Left lung (tissue), 10 donors: ENCODE measurements around the gene GGT6. TPM values are rescaled to one million over a fixed set of nuclear protein-coding genes. Genes with fewer than 3 reads are reported as not detected.
A peak's percentile ranks its signal among the peaks of the same experiment; 100 is the strongest.

Experiments used
- ATAC-seq: fragments of 200-7000 bp; cut with Tn5 transposase; one replicate; pipeline ENCODE4 v1.9.1; 2020; ENCODE audit warnings: moderate library complexity
- DNase-seq, 4 donors: peaks; one replicate each; pipeline ENCODE4 v3.0.0-alpha.2; 2013 to 2020
- H3K27ac ChIP-seq, 2 donors: fragments of 200-600 bp; sonication (generic) in 1 of 2; one replicate each; pipeline versions ENCODE4 v1.5.0 to v1.8.0; 2020 to 2021
- H3K27me3 ChIP-seq, 2 donors: fragments of 200-600 bp; sonication (generic) in 1 of 2; one replicate each; pipeline versions ENCODE4 v1.5.0 to v1.8.0; 2020 to 2021
- H3K36me3 ChIP-seq, 2 donors: fragments of 200-600 bp; sonication (generic) in 1 of 2; one replicate each; pipeline versions ENCODE4 v1.5.0 to v1.8.0; 2020 to 2021
- H3K4me1 ChIP-seq, 2 donors: fragments of 200-600 bp; one replicate each; pipeline ENCODE4 v1.8.0; 2021
- H3K4me3 ChIP-seq, 2 donors: fragments of 200-600 bp; sonication (generic) in 1 of 2; one replicate each; pipeline versions ENCODE4 v1.5.0 to v1.8.0; 2020 to 2021; ENCODE audit warnings: mild to moderate bottlenecking in 1 of 2
- H3K9me3 ChIP-seq, 2 donors: fragments of 200-600 bp; sonication (generic) in 1 of 2; one replicate each; pipeline versions ENCODE4 v1.5.0 to v1.8.0; 2020 to 2021
- intact Hi-C, 2 donors: fragments of 100-400 bp; cut with DNase I; formaldehyde crosslinking; loops; one replicate each; pipeline versions ENCODE4 v1.11.2 to v1.14.2; 2022
- polyA plus RNA-seq, 6 donors: library from polyadenylated mRNA; unstranded; fragments of 120-200 nt; gene quantifications; one replicate each; pipeline ENCODE4 v1.2.1, GENCODE V29; 2013; ENCODE audit not compliant: insufficient read length in 6 of 6
- total RNA-seq, 2 donors: library from RNA; stranded (reverse); fragmentation: NEBNext Ultra II Directional; extraction: Animal tissue kit (Norgen Biotek cat#: 25700); gene quantifications; one replicate each; pipeline ENCODE4 v1.2.1, GENCODE V29; 2021
- TF ChIP-seq, protein P1 (sequence below), 2 donors: fragments of 200-600 bp; sonication (generic) in 1 of 2; IDR thresholded peaks; one replicate each; pipeline versions ENCODE4 v1.5.0 to v1.8.0; 2021; ENCODE audit warnings: antibody characterized with exemption in 2 of 2
- donor health status: DM: no; HTN: yes; CAD: no.
- donor health status: DM: no; HTN: no; CAD: no.

Gene GGT6
- total and polyA plus RNA-seq, 8 donors = 1.8 to 17.4 (median 6.4) TPM

DNA sequence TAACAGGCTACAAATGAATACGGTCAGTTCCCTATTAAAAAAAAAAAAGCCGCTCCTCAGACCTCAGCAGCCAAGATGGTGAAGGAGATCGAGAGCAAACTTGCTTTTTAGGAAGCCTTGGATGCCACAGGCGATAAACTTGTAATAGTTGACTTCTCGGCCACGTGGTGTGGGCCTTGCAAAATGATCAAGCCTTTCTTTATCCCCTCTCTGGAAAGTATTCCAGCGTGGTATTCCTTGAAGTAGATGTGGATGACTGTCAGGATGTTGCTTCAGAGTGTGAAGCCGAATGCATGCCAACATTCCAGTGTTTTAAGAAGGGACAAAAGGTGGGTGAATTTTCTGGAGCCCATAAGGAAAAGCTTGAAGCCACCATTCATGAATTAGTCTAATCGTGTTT is 11.8 kb upstream of the GGT6 start:
- no peak for ATAC-seq
- TF ChIP-seq, protein P1, sequence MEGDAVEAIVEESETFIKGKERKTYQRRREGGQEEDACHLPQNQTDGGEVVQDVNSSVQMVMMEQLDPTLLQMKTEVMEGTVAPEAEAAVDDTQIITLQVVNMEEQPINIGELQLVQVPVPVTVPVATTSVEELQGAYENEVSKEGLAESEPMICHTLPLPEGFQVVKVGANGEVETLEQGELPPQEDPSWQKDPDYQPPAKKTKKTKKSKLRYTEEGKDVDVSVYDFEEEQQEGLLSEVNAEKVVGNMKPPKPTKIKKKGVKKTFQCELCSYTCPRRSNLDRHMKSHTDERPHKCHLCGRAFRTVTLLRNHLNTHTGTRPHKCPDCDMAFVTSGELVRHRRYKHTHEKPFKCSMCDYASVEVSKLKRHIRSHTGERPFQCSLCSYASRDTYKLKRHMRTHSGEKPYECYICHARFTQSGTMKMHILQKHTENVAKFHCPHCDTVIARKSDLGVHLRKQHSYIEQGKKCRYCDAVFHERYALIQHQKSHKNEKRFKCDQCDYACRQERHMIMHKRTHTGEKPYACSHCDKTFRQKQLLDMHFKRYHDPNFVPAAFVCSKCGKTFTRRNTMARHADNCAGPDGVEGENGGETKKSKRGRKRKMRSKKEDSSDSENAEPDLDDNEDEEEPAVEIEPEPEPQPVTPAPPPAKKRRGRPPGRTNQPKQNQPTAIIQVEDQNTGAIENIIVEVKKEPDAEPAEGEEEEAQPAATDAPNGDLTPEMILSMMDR (IDR thresholded peaks at IDR 0.05) = no peak
- no peaks in the 10 kb centered on the region for H3K9me3 ChIP-seq
- H3K36me3 ChIP-seq = no peaks in the 10 kb centered on the region
- intact Hi-C loops = no loop called here
- no peak overlapping the region for H3K4me3 ChIP-seq
- no peak overlapping the region for H3K27ac ChIP-seq
- DNase-seq = no peak
- no peaks in the 10 kb centered on the region for H3K4me1 ChIP-seq
- no peaks in the 10 kb centered on the region for H3K27me3 ChIP-seq

DNA sequence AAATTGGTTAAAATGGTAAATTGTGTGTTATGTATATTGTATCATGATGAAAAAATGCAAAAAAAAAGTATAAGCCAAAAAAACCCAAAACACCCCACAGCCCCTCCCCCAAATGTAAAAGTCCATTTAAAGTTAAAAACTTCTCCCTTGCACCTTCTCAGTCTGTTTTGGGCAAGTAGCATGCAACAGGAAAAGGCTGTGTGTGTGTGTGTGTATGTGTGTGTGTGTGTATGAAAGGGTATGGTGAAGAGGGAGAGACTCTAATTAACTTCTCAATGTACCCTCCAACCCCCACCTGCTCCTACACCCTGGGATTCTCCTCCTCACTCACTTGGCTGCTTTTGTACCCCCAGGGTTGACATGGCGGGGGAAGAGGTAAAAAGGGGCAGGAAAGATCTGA is 9.2 kb upstream of the GGT6 start:
- Histone ChIP-seq H3K4me1 (peaks cover 0 to 8% of the 10 kb centered on the region in 2 donors), H3K36me3 (no peaks in the 10 kb centered on the region), H3K27me3 (no peaks in the 10 kb centered on the region), H3K4me3 (no peak overlapping the region), H3K9me3 (no peaks in the 10 kb centered on the region), H3K27ac (no peak overlapping the region)
- intact Hi-C loops = loop anchor here in 1 of 2 donors (5.0 kb wide), 1 partner anchor 63 kb away; no protein-coding TSS in a partner anchor
- ATAC-seq = no peak
- DNase-seq = no peak
- TF ChIP-seq, protein P1 (IDR thresholded peaks at IDR 0.05) = no peak

DNA sequence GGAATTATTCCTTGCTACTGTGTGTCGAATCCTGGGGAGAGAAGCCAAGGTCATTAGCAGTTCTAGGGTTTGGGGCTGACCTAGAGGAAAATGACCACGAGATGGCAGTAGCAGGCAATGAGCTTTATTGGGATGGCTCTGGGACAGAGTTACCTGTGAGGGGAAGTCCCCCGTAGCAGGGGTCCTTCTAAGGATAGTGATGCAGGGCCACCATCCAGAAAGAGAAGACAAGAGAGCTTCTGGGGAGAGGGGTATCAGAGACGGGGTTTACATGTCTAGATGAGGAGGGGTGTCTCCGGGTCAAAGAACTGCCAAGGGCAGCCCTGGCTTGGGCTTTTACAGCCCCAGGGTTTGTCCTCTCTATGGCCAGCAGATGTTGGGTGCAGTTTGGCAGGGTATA is 6.4 kb upstream of the GGT6 start:
- no peak overlapping the region for H3K27ac ChIP-seq
- peaks cover 0 to 8% of the 10 kb centered on the region in 2 donors for H3K4me1 ChIP-seq
- DNase-seq = peak in 2 of 4 donors; percentile 70 to 78
- intact Hi-C loops = loop anchor here in 1 of 2 donors (5.0 kb wide), 1 partner anchor 66 kb away; no protein-coding TSS in a partner anchor
- TF ChIP-seq, protein P1 (IDR thresholded peaks at IDR 0.05) = peak; percentile 59 to 77
- peak; percentile 91 for ATAC-seq
- no peaks in the 10 kb centered on the region for H3K36me3 ChIP-seq
- no peaks in the 10 kb centered on the region for H3K27me3 ChIP-seq
- no peak overlapping the region for H3K4me3 ChIP-seq
- no peaks in the 10 kb centered on the region for H3K9me3 ChIP-seq

DNA sequence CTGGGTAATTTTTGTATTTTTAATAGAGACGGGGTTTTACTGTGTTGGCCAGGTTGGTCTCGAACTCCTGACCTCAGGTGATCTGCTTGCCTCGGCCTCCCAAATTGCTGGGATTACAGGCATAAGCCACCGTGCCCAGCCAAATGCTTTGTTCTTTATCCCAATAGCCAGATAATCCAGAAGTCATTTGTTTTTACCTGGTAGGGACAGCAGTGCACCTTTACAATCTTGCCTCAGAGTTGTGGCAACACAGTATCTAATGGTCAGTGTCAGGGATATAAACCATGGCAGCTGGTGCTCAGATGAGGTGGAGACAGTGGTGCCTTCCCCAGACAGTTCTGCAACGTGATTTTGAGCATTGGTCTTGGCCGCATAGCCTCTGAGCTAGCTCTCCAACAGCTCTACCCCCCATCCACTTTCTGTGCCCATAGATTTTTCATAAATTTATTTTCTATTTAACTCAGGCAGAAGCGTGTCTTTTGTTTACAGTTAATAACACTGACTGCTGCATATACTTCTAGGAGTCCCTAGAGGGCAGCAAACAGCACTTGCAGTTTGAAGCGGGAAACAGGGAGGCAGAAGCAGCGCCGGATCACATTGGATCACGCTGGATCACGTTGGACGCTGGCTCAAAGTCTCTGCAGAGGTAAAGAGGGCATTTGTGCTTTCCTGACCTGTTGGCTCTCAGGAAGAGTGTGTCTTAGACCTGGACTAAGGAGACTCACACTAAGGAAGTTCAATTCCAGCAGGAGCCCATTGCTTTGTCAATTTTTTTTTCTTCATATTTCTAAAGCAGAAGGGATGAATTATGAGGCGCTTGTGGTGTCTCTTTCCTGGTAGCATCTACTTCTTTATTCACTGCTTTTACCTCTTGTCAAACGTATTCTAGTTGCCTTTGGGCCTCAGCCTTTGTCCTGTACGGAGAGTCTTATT is 5.1 kb upstream of the GGT6 start:
- peak; percentile 94 for ATAC-seq
- intact Hi-C loops = loop anchor here in 1 of 2 donors (5.0 kb wide), 1 partner anchor 67 kb away; no protein-coding TSS in a partner anchor
- peak in 3 of 4 donors; percentile 62 to 82 (median 62) for DNase-seq
- Histone ChIP-seq H3K4me1 (peaks cover 0 to 8% of the 10 kb centered on the region in 2 donors), H3K27me3 (no peaks in the 10 kb centered on the region), H3K36me3 (no peaks in the 10 kb centered on the region), H3K9me3 (no peaks in the 10 kb centered on the region), H3K27ac (no peak overlapping the region), H3K4me3 (no peak overlapping the region)
- TF ChIP-seq, protein P1 (IDR thresholded peaks at IDR 0.05) = peak; percentile 69 to 76
